HG03045 (cell line): ENCODE results near the gene SNAPC2.

Source experiments
- ATAC-seq: cut with Tn5 transposase; IDR thresholded peaks from one replicate; pipeline ENCODE4 v1.9.1; 2021; ENCODE audit warnings: mild to moderate bottlenecking, moderate library complexity; ENCODE audit not compliant: unreplicated experiment

The SNAPC2 gene, protein sequence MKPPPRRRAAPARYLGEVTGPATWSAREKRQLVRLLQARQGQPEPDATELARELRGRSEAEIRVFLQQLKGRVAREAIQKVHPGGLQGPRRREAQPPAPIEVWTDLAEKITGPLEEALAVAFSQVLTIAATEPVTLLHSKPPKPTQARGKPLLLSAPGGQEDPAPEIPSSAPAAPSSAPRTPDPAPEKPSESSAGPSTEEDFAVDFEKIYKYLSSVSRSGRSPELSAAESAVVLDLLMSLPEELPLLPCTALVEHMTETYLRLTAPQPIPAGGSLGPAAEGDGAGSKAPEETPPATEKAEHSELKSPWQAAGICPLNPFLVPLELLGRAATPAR

DNA sequence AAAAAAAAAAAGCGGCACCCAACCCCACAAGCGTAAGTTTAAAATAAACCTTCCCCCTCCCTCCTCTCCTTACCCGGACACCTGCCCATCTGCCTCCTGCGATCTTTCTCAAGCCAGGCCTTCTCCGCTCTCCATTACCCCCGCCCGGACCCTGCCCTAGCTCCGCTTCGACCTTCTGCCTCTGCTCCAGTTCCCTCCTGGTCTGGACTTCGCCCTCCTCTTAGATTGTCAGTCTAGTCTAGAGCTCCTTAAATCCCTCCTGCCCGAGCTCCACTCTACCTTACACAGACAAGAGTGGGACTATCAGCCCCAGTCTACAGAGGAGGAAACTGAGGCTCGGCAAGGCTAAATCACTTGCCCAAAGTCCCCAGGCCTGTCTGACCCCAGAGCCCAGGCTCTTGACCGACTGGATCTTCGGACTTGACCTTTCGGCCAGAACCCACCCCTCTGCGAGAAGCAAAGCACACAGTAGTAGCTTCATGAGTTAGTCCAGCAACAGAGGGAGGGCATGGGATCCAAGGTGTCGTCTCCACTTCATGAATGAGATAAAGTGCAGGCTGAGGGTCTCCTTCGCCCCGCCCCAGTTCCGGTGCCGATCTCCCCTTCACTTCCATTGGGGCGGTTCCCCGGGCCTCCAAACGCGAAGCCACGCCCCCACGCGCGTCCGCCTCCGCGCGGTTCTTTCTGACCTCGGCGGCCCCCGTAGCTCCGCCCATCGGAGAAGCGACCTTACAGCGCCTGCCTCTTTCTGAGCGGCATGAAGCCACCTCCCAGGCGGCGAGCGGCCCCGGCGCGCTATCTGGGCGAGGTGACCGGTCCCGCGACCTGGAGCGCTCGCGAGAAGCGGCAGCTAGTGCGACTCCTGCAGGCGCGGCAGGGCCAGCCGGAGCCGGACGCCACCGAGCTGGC is at the start of gene SNAPC2:
Gene SNAPC2, plus strand, starts transcription at position 729 of the 909 bp plus-strand sequence. Its CDS starts 29 bp downstream, at position 758.
- ATAC-seq = peak; percentile 48

DNA sequence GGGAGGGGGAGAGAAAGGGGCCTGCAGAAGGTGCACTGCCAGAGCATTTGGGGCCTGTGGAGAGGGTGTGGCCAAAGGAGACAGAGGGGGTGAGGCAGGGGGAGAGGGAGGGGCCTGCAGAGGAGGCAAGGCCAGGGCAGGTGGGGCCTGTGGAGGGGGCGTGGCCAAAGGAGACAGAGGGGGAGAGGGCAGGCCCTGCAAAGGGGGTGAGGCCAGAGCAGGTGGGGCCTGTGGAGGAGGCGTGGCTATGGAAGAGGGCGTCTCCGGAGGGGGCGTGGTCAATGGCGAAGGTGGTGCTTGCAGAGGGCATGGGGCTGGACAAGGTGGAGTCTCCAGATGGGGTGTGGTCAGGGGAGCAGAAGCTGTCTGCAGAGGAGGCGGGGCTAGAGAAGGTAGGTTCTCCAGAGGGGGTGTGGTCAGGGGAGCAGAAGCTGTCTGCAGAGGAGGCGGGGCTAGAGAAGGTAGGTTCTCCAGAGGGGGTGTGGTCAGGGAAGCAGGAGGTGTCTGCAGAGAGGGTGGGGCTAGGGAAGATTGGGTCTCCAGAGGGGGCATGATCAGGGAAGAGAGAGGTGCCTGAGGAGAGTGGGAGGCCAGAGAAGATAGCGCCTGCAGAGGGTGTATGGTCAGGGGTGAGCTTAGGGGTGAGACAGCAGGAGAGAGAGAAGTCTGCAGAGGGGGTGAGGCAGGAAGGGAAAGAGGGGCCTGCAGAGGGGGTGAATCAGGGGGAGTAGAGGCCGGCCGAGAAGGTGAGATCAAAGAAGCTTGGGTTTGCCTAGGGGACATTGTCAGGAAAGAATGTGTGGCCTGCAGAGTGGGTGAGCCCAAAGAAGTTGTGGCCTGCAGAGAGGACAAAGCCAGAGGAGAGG is 49.3 kb upstream of the SNAPC2 start:
- no peak for ATAC-seq

DNA sequence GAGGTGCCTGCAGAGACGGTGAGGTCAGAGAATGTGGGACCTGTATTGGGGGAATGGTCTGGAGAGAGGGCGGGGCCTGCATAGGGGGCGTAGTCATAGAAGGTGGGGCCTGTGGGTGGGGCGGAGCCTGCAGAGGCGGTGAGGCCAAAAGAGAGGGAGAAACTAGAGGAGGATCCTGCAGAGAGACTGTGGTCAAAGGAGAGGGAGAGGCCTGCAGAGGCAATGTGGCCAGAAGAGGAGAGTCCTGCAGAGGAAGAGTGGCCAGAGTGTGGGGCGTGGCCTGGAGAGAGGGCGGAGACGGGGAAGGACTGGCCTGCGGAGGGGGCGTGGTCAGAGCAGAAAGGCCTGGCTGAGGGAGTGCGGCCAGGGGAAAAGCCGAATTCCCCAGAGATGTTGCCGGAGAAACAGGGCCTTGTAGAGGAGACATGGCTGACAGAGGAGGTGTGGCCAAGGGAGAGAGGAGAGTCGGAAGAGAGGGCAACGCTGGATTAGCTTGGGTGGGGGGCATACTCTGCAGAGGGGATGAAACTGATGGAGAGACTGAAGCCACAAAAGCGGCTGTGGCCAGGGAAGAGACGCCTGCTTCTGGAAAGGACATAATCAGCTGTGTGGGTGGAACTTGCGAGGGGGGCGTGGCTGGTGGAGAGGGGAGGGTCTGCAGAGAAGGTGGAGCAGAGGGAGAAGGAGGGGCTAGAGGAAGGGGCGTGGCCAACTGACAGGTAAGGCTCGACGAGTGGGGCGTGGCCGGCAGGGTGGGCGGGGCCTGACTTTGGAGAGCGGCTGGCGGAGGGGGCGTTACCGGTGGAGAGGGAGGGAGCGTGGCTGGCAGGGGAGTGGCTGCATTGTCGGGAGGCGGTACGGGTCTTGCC is 48.5 kb upstream of the SNAPC2 start:
- no peak for ATAC-seq

DNA sequence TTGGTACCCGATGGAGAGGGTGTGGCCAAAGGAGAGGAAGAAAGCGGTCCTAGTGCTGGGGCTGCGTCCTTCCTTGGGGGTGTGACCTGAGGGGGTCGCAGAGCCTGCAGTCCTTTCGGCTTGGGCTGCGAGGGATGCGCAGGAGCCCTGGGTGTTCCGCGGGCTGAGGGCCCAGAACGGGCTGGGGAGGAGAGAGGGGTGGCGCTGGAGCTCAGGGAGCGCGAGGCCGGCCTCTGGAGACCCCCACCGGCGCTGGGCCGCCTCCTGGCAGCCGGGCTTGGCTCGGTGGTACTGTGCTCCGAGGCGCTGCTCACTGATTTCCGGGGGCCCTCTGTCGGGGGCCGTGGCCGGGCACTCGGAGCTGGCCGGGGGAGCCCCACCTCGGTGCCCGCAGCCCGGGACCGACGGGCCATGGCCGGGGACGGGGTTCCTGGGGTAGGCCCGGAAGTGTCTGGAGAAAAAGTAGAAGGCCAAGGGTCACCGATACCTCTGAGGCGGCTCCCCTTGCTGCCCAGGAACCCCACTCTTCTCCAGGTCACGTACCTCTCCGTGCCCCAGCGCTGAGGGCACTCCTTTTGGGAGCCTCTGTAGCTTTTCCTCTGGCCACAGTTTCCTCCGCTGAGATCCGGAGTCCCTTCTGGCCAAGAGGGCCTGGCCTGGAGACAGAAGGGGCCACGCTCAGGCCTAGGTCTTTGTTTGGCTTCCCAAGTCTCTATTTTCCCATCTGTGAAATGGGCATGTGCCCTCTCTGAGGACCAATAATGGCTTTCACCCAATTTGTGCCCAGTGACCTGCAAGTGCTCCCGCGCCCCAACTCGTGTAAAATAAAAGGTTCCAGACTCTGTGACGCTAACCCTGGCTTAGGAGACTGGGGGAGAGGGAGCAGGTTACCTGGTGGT is 47.6 kb upstream of the SNAPC2 start:
- ATAC-seq = no peak

DNA sequence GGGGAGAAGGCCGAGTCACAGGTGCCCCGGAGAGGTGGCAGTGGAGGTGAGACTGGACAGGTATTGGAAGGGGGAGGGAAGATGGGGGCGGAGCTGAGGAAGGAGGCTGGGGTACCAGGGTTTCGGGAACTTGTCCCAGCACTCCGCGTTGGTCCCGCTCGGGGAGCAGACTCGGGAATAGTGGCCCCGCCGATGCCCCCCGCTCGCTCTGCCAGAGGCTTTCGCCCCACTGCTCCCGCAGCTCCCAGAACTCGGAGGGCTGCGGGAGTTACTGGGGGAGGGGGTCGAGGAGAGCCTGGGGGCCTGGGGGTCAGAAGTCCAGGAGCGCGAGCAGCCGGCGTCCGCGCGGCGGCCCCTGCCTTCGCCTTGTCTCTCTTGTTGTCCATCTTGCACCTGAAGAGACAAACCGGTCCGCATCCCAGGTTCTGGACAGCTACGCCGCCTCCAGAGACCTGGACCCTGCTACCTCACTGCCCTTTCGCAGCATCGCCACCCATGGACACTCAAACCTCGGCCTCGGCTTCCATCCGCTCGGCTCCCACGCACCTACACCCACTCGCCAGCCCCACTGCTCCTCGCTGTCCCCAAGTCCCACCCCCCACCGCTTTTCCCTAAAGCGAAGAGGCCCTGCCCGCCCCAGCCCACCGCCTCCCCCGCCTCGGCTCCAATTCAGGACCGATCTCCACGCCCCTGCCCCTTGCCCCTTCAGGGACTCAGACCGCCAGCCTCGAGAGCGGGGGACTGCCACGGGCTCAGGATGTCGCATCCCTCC is 46.6 kb upstream of the SNAPC2 start:
- no peak for ATAC-seq

DNA sequence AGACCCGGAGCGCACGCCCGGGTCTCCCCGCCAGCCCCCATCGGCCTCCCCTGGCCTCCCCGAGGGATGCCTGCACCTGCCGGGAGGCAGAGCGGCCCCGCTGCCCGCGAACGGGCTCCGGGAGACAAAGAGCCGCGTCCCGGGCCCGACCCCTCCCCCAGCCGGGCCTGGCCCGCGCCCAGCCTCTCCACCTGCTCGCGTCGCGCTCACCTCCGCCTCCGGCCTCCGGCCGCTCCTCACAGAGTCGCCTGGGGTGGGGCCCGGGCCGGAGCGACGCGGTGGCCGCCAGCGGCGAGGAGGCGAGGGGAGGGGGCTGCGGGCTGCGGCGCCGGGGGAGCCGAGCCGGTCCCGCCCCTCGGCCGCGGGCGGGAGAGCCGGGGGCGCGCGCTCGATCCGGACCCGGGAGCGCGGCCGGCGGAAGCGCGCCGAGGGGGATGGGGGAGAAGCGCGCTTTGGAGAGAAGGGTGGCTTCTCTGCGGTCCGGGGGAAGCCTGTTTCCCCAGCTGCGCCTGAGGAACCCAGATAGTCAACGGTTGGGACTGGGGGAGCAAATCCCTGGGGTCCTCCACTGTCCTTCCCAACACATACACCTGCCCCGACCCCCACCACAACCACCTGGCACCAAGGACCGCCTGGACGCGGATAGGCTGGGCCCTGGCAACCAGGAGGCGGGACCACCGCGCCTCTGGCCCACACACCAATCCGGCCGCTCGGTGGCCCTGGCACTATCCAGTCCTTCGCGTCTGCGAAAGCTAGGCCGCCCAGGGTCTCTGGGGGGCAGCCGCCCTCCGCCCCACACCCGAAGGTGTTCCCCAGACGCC is 45.9 kb upstream of the SNAPC2 start, which contains the start of gene PRR36:
Gene PRR36, minus strand, starts transcription at position 315 of the 821 bp plus-strand sequence. CDS start 701 bp downstream, outside the sequence.
- ATAC-seq = no peak

DNA sequence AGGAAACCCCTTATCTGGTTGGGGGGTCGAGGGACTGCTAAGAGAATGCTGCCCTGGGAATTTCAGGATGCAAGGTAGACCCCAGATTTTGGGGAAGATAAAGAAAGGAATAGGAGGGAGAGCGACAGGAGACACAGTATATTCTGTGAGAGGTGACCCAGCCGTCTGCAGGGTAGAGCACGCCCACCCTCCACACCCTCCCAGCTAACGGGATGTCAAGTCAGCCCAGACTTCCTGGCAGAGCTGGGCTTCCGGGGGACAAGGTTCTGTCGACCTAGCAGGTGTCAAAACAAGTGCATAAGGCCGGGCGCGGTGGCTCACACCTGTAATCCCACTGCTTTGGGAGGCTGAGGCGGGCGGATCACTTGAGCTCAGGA is 45.3 kb upstream of the SNAPC2 start:
- ATAC-seq = no peak

DNA sequence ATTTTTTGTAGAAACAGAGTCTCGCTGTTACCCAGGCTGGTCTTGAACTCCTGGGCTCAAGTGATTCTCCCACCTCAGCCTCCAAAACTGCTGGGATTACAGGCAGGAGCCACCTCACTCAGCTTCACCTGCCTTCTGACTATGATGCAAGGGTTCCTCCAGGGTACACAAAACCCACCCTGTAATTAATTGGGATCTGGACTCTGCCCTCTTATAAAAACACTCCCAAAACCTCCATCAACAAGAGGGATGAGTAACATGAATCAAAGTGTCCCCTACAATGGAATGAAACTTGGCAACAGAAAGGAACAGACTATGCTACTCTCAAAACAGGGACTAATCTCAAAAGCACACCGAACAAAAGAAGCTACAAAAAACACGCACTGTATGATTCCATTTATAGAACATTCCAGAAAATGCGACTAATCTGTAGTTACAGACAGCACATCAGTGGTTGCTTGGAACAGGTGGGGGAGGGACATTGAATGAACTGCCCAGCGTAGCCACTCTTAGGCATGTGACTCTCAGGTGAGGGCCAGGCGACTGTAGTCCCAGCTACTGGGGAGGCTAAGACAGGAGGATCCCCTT is 42.8 kb upstream of the SNAPC2 start:
- no peak for ATAC-seq

DNA sequence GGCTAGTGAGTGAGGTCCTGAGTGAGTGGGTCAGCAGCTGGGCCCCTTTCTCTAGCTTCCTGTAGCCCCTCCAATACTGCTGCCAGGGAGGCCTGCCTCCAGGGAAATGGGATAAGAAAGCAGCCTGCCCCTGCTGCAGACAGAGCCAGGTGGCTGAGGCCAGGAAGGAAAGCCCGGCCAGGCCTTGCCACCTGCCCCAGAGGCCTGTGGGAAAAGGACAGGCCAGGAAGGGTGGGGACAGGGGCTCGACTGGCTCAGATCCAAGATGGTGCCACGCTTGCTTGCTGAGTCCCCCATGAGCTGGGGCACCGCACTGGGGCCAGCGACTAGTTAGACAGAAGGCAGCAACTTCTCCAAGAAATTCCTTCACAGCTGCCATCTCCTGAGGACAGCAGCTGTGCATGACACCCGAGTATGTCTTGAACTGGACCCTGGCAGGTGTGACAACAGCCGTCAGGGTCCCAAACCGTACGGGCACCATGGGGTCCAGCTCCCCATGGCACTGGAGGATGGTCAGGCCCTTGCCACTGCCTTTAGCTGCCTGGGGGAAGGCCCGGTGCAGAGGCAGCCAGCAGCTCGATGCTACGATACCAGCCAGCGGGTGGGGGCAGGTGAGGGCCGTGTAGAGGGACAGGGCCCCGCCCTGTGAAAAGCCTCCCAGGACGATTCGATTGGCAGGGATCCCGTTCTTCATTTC is 40.9 kb upstream of the SNAPC2 start:
- no peak for ATAC-seq

DNA sequence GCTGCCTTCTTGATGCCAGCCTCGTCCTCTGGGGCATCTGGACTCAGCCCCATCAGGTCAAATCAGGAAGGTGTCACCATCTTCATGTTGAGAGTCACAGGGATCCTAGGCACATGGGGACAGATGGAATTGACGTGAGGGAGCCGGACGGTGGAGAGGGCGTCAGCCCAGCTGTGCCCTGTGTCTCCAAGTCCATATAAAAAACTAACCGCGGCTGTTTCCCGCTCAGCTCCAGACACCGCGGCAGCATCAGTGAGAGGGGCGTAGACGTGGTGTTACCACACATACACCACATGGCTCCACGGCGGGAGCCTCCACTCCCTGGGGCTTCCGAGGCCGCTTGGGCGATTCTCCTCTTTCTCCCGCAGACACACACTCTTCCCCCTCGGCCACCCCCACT is 40.3 kb upstream of the SNAPC2 start:
- ATAC-seq = no peak

DNA sequence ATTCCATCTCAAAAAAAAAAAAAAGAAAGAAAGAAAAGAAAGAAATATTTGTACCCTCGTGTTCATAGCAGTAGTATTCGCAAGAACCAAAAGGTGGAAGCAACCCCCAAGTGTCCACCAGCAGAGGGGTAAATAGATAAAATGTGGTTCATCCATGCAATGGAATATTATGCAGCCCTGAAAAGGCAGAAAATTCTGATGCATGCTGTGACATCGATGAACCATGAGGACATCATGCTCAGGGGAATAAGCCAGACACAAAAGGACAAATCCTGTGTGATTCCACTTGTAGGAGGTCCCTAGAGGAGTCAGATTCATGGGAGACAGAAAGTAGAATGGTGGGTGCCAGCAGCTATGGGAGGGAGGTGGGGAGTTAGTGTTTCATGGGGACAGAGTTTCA is 38.2 kb upstream of the SNAPC2 start:
- ATAC-seq = no peak

DNA sequence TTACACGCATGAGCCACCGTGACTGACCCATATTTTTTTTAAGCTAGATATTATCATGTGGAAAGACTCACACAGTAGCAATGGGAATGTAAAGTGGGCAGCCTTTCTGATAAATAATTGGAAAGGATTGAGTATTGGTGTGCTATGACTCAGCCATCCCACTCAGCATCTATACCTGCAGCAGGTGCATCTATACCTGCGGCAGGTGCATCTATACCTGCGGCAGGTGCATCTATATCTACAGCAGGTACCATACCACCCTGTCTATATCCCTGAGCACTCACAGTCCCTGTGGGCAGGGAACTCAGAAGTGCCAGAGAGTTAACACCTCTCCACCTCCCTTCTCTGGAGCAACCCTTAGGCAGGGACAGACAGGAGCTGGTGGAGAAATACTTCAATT is 37.0 kb upstream of the SNAPC2 start:
- ATAC-seq = no peak

DNA sequence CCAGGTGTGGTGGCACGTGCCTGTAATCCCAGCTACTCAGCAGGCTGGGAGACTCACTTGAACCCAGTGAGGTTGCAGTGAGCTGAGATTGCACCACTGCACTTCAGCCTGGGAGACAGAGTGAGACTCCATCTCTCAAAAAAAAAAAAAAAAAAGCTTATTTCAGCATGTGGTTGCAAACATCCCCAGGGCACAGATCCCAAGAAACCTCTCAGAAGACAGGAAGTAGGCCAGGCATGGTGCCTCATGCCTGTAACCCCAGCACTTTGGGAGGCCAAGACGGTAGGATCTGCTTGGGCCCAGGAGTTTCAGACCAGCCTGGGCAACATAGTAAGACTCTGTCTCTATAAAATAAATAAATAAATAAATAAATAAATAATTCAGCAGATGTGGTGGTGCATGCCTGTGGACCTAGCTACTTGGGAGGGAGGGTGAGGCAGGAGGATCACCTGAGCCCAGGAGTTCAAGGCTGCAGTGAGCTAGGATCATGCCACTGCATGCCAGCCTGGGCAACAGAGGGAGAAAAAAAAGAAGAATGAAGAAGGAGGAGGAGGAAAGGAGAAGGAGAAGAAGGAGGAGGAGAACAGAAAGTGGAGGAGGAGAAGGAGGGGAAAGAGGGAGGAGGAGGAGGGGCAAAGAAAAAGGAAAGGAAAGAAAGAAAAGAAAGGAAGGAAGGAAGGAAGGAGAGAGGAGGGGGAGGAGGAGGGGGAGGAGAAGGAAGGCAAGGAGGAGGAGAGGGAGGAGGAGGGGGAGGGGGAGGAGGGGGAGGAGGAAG is 36.2 kb upstream of the SNAPC2 start:
- ATAC-seq = no peak

DNA sequence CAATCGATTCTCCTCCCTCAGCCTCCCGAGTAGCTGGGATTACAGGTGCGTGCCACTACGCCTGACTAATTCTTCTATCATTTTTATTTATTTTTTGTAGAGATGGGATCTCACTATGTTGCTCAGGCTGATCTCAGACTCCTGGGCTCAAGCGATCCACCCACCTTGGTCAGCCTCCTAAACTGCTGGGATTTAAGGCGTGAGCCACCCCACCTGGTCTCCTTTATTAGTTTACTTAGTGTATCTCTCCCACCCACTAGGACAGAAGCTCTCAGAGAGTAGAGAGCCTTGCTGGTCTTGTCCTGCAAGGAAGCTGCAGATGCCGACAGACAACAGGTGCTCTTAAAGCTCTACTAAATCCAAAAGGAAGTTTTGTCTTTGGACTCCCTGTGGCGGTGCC is 34.3 kb upstream of the SNAPC2 start:
- ATAC-seq = no peak

DNA sequence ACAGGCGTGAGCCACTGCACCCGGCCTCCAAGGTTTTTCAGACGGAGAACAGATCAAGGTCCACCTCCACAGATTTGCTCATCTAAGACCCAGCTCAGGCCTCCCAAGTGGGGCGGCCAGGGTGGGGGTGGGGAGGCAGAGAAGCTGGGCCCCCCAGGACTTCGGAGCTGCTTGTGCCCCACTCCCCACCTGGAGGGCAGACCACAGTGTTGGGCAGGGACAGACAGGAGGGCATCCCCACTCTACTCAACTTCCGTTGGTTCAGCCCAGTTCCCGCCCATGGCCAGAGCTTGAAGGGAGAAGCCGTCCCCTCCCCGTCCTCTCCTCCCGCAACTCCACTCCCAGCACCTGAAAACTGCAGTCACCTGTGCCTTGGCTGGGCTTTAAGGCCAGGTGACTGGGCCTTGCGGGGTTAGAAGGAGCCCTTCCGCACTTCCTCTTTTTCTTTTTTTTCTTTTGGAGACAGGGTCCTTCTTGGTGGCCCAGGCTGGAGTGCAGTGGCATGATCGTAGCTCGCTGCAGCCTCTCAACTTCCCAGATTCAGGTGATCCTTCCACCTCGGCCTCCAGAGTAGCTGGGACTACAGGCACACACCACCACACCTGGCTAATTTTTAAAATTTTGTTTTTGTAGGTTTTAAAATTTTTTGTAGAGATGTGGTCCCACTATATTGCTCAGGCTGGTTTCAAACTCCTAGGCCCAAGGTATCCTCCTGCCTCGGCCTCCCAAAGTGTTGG is 32.6 kb upstream of the SNAPC2 start:
- ATAC-seq = no peak
